Measurements from ENCODE around the gene PLXNA3. TPM values are rescaled to one million over a fixed set of nuclear protein-coding genes. Genes with fewer than 3 reads are reported as not detected.

PLXNA3 gene
- total and polyA plus RNA-seq, 7 donors: 1.7 to 6.5 (median 3.3) TPM

- Histone ChIP-seq H3K9me3 (no peaks in the 10 kb centered on the region), H3K36me3 (ENCODE audit: insufficient read depth in 1 of 2, low read depth in 1 of 2) (peaks cover 0 to 5% of the 10 kb centered on the region in 2 donors), H3K4me1 (no peaks in the 10 kb centered on the region), H3K27me3 (ENCODE audit: insufficient read depth in 3 of 3, low read length in 2 of 3) (no peaks in the 10 kb centered on the region), H3K27ac (no peak overlapping the region), H3K4me3 (peak overlapping the region; percentile 69)
- TF ChIP-seq, protein P1, sequence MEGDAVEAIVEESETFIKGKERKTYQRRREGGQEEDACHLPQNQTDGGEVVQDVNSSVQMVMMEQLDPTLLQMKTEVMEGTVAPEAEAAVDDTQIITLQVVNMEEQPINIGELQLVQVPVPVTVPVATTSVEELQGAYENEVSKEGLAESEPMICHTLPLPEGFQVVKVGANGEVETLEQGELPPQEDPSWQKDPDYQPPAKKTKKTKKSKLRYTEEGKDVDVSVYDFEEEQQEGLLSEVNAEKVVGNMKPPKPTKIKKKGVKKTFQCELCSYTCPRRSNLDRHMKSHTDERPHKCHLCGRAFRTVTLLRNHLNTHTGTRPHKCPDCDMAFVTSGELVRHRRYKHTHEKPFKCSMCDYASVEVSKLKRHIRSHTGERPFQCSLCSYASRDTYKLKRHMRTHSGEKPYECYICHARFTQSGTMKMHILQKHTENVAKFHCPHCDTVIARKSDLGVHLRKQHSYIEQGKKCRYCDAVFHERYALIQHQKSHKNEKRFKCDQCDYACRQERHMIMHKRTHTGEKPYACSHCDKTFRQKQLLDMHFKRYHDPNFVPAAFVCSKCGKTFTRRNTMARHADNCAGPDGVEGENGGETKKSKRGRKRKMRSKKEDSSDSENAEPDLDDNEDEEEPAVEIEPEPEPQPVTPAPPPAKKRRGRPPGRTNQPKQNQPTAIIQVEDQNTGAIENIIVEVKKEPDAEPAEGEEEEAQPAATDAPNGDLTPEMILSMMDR (IDR thresholded peaks at IDR 0.05): no peak
- ATAC-seq: no peak
- no peak for DNase-seq
- intact Hi-C loops (cut with DNase I): no loop called here
- 45 to 77% (median 58%) methylated on average over 8 to 14 of the region's 14 CpGs for WGBS, 3 donors
Observed at GRCh38 chrX:154459832-154460231, 1.8 kb downstream of the PLXNA3 start.

- intact Hi-C loops (cut with DNase I): no loop called here
- TF ChIP-seq, protein P1 (IDR thresholded peaks at IDR 0.05): no peak
- H3K9me3 ChIP-seq: no peaks in the 10 kb centered on the region
- H3K4me1 ChIP-seq: no peaks in the 10 kb centered on the region
- DNase-seq (no peak), ATAC-seq (no peak)
- H3K36me3 ChIP-seq (ENCODE audit: insufficient read depth in 1 of 2, low read depth in 1 of 2): peaks cover 0 to 9% of the 10 kb centered on the region in 2 donors
- no peaks in the 10 kb centered on the region for H3K27me3 ChIP-seq (ENCODE audit: insufficient read depth in 3 of 3, low read length in 2 of 3)
- no peak overlapping the region for H3K27ac ChIP-seq
- H3K4me3 ChIP-seq: no peak overlapping the region
- WGBS, 3 donors: 78 to 92% (median 83%) methylated on average over 15 to 26 of the region's 26 CpGs
Observed at GRCh38 chrX:154460326-154460725, 2.2 kb downstream of the PLXNA3 start.

DNA sequence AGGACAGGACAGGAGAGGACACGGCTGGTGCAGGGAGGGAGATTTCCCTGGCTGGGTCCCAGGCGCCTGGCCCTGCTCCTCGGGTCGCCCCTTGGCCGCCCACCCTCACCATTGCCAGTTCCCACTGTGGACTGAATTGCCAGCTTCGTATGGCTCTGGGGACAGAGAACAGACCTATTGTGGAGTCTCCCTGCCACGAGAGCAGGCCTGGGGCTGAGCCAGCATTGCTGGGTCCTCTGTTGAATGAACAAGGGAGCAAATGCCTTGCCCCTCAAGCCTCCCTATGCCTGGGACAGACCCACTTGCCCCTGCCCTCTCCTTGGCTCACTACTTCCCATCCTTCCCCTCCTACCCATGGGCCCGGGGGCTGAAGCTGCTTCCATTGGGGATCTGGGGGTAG lies 4.3 kb downstream of the PLXNA3 start:
- Histone ChIP-seq H3K27me3 (ENCODE audit: insufficient read depth in 3 of 3, low read length in 2 of 3) (no peaks in the 10 kb centered on the region), H3K36me3 (ENCODE audit: insufficient read depth in 1 of 2, low read depth in 1 of 2) (peaks cover 0 to 21% of the 10 kb centered on the region in 2 donors), H3K4me1 (no peaks in the 10 kb centered on the region), H3K27ac (no peak overlapping the region), H3K9me3 (no peaks in the 10 kb centered on the region), H3K4me3 (no peak overlapping the region)
- intact Hi-C loops (cut with DNase I): no loop called here
- TF ChIP-seq, protein P1 (IDR thresholded peaks at IDR 0.05): no peak
- DNase-seq: no peak
- WGBS, 3 donors: 76 to 82% (median 81%) methylated on average over 2 to 8 of the region's 8 CpGs
- no peak for ATAC-seq

- H3K36me3 ChIP-seq (ENCODE audit: insufficient read depth in 1 of 2, low read depth in 1 of 2): peaks cover 0 to 25% of the 10 kb centered on the region in 2 donors
- ATAC-seq: no peak
Observed at GRCh38 chrX:154463611-154464220, 5.6 kb downstream of the PLXNA3 start.

More at GRCh38 chrX:154463611-154464220, 5.6 kb downstream of the PLXNA3 start:
- H3K9me3 ChIP-seq: no peaks in the 10 kb centered on the region
- intact Hi-C loops (cut with DNase I): no loop called here
- no peaks in the 10 kb centered on the region for H3K4me1 ChIP-seq
- H3K4me3 ChIP-seq: no peak overlapping the region
- no peak for DNase-seq
- 87 to 89% (median 87%) methylated on average over 11 to 31 of the region's 36 CpGs for WGBS, 3 donors
- no peak overlapping the region for H3K27ac ChIP-seq
- TF ChIP-seq, protein P1 (IDR thresholded peaks at IDR 0.05): no peak
- no peaks in the 10 kb centered on the region for H3K27me3 ChIP-seq (ENCODE audit: insufficient read depth in 3 of 3, low read length in 2 of 3)

Measured in psoas muscle (tissue), 8 donors.